DMS53 (cell line): ENCODE results near the gene PLCL1.

ENCODE experiments used
- DNase-seq: peaks from one replicate; lab custom pipeline; 2025; lab: John Stamatoyannopoulos, UW

PLCL1 gene

DNA sequence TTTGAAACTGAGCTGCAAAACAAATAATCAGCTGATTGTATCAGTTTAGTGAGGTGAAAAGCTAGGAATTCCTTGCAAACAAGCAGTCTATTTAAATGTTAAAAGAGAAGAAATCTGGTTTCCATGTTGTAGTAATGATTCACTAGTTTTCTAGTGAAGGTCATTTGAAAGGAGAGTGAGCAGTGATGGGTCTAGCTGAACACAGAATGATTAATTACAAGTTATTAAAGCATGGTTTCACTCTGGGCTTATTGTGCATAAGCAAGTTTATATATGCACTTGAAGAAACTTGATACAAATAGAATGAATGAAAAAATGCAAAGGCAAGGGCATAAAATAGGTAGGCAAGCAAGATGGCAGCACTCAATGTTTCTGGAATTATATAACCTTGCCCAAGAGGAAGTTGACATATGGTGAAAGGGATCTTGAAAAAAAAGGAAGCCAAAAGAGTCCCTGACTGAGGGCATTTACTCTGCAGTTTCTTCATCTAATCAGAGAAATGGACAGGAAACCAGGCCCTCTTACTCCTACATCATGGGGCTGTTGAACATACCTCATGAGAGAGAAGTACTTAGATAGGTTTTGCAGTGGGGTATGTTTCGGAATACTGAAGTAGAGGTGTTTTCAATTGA, 53.2 kb downstream of the PLCL1 start:
- no peak for DNase-seq

DNA sequence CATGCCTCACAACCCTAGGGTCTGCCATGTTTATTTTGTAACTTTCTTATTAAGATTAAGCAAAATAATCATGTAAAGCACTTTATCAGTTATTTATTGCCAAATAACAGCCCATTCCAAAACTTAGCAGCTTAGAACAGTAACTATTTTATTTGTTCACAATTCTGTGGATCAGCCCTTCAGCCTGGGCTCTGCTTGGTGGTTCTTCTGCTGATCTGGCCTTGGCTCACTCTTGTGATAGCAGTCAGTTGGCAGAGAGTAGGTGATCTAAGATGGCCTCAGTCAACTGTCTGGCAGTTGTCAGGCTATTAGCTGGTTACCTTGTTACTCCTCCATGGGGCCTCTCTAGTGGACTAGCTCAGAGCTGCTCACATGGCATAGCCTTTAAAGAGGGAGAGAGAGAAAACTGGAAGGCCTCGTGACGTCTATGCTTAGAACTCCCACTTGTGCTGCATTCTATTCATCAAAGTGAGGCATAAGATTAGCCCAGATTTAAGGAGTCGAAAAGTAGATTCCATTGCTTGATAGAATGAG, 54.3 kb downstream of the PLCL1 start:
- no peak for DNase-seq

DNA sequence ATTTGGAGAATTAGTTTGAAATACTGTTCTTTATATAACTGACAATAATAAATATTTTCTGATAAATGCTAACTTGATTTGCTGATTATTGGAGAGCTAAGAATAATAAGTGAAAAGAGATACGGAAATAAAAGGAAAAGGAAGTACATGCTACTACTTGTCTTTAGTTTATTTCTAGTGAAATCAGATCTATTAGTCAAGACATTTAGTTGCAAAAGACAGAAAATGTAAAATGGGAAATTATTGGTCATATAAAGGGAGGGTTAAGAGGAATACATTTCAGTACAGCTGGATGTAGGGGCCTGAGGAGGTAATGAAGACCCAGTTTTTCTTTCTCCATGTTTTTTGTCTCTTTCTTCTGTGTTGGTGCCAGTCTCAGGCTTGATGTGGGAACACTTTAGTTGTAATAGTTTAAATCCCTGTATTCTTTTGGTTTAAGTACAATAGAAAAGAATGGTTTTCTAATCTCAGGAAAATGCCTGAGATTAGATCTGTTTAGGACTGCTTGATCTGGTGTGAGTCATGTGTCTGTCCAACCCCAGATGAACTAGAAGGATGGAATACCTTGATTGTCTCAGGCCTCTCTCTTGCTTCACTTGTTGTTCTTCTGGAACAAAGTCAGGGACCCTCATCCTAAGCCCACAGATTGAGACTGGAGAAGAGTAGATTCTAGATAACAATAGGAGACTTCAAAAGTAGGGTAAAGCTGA, 58.0 kb downstream of the PLCL1 start:
- DNase-seq: no peak

DNA sequence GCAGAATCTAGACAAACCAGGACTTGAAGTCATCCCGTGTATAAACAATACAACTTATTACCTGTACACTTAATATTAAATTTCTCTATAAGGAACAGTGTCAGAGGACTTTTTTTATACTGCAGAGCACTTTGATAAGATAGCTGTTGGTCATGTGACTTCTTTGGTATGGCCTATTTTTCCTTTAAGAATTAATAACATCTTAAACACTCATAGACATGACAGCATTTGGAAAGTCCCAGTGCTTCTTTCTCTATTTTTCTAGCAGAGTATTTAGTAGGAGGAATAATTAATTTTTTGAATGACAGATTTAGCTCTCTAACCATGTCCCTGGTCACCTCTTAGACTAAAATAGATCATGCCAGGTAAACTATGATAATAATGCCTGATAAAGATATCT, 59.4 kb downstream of the PLCL1 start:
- no peak for DNase-seq

DNA sequence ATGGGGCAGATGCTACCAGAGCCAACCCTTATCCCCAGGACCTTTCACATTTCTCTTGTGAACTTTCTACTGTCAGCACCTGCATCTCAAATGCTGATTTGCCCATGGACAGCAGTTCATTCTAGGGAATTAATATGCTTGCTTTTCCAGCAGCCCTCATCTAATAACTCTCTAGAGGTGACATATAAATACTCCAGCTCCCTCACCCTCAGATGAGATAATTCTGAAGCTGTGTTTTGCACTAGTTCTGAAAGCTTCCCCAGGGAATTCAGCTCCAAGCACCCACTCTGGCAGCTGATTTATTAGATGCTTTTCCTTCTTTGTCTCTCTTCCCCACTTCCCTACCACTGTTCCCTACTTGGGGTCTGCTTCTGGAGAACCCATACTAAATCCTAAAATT, 62.1 kb downstream of the PLCL1 start:
- DNase-seq: no peak

DNA sequence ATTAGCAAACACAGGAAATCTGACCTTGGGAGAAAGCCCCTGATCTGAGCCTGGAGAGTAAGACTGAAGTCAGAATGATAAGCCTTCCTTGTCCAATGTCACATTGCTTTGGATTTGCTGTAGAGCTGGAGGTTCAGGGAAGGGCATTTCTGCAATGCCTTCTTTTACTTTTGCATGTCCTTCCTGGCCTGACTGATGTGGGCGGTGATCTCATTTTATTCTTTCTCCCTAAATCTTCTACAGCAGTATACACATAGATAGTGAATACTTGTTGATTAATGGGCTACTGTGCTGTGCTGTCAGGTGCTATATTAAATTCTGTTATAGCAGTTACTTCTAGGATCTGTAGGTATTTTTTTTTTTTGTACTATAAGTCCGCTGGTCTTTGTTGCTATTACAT, 62.6 kb downstream of the PLCL1 start:
- DNase-seq: no peak

DNA sequence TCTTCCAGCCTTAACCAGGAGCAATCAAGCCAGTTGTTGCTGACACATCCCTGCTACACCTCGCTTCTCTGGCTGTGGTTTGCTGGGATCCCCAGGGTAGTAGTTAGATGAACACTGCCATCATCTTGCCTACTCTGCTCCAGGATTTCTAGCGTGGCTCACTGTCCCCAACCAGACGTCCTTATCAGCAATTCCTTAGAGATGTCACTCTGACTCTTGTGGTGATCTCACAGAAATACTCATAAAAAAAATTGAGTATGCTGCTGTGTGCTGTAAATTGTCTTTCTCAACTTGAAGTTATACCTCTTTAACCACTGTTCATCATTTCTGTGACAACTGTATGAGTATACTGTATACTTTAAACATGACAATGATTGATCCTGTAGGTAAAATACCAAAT, 63.2 kb downstream of the PLCL1 start:
- no peak for DNase-seq

DNA sequence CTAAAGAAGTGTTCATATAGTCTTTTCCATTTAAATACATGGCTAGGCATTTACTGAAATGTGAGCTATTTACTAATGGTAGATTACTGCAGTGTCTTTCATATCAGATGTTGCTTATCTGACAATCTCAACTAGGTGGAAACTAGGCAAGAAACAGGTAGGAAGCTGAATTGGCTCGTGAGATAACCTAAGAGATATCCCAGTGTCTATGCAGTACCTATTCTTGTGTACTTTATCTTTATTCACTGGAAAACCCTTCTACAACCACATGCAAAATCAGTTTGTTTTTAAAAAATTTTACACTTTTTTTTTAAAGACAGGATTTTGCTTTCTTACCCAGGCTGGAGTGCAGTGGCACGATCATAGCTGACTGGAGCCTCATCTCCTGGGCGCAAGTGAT, 63.8 kb downstream of the PLCL1 start:
- no peak for DNase-seq

DNA sequence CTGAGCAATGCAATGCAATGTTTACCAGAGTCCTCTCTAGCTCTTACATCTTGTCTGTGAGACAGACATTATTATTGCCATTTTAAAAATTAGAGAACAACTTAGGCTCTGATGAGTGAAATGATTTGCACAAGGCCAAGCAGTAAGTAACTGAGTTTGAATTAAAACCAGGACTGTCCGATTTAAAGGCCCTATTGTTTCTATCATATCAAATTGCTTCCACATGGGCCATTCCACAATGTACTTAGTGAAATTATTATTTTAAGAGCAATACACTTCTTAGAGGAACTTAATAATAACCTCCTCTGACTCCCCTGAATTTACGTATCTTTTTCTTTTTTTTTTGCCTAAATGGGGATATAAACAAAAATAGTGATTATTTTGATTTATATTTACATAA, 64.6 kb downstream of the PLCL1 start:
- no peak for DNase-seq

DNA sequence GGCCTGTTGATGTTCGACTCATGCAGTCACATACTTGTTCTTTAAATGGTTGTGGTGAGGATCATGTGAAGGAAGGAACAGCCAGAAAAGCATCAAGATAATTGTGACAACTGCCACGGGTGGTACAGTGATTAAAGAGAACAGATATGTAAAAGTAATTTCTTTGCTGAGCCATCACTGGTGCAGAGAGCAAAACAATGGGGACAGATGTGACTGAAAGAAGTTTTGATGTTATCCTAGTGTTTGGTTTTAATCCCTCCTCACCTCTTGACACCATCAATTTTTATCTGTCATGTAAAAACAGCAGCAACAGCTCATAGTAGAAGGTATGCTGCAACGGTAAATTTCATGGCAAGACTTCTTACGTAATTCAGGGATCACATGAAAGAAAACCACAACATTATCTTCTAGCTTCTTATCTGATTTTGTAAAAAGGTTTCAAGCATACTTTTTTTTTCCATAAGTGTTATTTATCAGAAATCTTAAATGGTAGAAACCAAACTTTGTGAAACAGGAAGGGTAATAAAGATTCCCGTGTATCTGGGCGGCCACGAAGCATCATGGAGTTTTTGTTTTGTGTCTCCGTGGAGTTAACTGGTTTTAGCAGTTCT, 65.2 kb downstream of the PLCL1 start:
- DNase-seq: no peak

DNA sequence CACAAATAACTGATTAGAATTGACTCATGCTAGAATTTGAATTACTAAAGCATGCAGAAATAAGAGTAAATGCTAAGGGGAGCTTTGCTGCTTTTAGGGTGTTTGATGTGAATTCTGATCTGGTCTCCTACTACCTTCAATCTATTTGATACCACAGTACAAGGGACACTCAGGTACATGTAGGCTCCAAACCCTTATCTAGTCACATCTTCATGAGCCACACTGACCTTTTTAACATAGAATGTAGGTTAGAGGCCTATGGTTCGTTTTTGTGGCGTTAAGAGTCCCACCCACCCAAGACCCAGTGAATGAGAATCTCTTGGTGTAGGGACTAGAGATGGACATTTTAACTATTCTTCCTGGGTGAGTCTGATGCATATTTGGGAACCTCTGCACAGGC, 65.7 kb downstream of the PLCL1 start:
- no peak for DNase-seq

DNA sequence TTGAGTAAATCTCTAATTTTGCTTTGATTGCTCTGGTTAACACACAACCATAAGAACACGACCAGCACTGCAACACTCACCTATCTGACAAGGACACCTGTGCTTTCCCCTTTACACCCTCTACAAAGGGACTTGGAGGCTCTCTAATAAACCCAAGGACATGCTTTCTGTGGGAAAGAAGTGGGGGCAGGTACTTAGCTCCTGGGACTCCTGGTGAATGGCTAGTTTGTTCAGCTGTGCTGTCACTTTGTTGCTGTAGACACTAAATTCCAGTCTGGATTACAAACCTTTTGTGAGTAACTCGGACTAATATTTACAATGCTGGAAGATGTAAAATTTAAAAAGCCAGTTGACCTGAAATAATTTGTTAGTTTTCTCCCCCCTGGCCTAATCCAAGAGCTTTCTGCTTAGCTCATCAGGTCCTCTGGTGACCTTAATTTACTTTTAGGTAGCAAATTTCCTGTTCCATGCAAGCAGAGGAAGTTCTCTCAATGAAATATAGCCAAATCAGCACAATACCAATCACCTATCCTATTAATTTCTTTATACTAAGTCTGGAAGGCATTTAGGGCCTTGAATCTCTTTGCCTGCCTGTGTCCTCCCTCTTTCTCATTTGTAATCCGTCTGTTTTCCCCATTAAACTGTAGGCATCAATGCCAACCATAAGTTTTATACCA, 67.5 kb downstream of the PLCL1 start:
- peak; percentile 61 for DNase-seq

DNA sequence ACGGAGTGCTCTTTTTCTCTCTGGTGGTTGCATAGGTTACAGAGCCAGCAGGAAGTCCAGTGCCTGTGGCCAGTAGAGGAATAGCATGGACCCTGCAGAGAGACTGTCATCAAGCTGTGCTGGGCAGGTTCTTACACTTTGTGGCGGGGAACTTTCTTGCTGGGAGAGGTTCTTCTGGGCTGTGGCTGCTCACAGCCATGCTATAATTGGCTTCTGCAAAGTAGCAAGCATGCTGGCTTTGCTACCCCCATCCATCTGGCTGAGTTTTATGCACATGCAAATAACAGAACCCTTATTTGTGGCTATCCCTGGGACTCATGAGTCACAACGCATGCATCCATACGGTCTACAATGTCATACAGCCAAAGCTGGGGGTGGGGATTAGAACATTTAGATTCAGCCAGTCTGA, 68.9 kb downstream of the PLCL1 start:
- peak; percentile 39 for DNase-seq

DNA sequence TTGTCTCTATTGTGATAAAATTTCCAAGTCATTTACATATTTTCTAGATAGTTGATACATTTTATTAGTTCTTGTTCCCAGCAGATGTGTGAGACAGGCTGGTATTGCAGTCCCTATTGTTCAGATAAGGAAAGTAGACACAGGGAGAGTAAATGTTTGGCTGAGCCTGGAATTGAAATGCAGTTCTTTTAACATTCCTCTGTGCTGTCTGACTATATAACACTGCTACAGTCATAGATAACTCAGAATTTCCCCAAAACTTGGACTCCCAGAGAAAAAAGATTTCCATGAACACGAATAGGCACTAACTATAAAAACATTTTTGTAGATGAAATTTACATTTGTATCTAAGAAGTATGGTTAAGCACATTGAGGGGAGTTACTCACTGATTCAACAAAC, 71.4 kb downstream of the PLCL1 start:
- no peak for DNase-seq

DNA sequence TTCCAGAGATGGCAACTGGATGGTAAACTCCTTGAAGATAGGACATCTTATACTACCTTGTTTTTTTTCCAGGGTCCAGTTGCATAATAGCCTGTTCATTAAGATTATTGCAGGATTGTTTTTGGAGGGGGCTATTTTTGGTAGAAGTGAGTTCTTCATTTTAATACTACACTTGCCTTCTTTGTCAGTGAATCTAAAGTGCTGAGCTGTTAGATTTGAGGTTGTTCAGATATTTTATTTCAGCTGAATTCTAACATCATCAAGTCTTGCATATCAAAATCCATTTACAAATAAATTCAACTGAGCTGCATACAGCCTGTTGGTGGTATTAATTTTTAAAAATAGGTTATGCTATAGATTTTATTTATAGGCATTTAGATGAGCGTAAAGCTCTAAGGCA, 72.1 kb downstream of the PLCL1 start:
- DNase-seq: no peak

DNA sequence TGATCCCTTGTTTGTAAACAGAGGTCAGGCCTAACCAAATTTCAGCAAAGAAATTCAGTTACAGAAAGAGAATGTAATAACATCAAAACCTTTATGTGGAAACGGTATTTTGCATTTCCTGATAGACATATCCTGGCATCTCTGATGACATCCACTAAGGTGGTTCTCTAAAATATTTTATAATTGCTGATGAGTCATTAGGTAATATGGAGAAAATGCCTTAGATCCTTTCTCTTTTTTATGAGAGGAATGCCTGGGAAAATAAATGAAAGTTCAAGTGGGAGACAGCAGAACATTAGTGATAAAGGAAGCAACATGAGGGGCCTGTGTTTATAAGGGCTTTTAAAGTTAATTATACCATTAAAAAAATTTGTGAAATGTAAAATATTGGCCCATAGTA, 72.6 kb downstream of the PLCL1 start:
- no peak for DNase-seq

DNA sequence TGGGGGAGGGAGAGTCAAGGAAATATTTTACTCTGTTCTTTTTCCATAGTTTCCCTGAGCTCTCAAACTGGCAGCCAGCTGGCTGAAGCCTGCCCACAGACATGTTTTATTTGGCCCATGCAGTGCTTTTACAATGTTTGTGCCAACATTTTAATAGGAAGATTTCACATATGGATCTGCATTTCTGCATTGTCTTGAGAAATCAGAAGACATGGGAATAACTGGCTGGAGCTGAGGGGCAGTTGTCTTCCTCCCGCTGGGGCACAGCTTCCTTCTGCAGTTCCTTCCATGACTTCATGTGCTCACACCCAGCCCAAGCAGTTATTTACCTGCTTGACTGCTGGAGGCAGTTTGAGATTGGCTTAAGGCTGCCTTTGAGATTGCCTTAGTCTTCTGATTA, 74.4 kb downstream of the PLCL1 start:
- no peak for DNase-seq

DNA sequence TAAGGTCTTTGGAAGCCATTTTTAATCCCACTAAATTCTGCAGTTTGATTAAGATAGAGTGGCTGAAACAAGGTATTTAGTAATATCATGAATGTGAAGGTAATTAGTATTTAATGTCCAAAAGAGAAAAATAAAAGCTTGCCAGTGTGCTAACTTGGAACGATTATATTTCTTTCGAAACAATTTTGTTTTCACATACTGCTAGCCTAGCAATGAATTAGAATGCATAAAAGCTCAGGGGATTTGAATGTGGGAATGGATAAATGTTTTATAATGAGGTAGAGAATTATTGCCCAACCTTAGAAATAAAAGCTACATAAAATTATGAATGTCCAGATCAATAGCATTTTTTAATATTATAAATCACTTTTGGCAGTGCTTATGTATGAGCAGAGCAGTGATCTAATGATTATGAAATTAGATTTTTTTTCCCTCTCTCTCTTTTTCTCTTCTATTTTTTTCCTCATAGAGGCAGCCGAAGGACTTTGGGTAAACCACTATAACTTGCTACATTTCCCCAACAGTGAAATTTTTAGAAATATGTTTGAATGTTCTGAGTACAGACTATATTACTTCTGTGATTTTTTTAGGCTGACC, 75.5 kb downstream of the PLCL1 start:
- DNase-seq: no peak

DNA sequence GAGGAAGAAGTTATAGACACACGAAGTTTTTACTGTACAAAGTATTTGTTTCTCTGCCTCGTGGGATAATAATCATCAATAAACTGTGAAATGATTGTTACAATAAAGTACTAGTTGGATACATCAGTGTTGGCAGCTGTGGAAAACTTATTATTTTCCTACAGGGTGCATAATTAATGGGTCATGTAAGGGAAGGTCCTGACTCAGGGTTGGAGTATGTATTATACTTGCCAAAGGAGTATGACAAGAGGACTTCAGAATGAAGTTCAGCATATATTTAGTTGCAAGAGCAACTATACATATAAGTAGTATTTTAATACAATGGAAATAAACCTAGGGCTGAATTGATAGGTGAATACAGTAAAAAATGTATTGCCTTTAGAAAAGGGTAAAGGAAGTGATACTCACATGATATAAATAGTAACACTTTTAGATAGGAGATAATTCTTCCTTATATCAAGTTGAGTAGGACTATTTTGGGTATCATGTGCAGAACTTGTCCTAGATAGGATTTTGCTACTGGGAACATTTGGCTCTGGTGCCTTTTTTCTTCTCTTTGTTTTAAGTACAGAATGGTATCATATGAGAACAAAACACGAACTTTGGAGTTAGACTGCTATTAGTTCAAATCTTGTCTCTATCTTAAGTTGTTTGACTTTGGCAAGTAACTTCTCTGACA, 79.1 kb downstream of the PLCL1 start:
- DNase-seq: no peak

DNA sequence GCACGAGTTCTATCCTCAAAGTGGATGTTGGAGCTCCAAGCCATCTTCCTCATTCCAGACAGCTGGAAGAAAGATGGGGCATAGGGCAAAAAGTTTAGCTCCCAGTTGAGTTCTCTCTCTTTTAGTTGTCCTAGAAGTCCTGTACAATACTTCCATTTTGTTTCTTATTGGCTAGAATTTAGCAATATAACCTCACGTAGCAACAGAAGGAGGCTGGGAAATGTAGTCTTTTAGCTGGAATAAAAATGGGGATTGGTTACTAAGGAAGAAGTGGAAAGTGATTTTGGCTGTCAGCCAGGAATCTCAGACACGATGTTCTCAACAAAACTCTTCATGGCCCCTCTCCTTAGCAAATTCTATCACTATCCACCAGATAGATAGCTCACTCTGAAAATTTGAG, 79.9 kb downstream of the PLCL1 start:
- no peak for DNase-seq

DNA sequence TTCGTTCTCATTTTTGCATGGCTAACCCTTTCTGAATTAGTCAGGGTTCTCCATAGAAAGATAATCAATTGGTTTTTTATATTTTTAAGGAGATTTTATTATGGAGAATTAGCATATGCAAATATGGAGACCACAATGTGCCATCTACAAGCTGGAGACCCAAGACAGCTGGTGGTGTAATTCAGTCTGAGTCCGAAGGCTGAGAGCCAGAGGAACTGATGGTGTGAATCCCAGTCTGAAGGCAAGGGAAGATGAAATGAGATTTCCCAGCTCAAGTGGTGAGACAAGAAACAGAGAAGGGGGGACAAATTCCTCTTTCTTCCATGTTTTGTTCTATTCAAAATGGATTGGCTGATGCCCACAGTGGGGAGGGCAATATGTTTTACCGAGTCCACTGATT, 80.7 kb downstream of the PLCL1 start:
- DNase-seq: no peak

DNA sequence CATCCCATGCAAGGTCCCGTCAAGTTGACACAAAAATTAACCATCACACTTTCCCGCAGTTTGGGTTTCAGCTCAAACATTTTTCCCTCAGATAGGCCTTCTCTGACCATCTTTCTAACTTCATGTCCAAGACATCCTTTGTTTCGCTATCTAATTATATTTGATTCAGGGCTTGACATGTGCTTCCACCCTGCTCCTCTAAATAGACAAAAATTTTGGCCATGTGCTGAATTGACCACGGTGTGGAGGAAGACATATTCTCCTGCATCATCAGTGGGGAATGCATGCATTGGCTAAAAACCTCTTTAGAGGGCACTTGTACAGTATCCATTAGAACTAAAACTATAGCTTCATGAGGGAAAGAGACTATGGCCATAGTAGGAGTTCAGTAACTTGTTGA, 81.2 kb downstream of the PLCL1 start:
- no peak for DNase-seq
